ENCODE data around the gene TMEM147. TPM values are rescaled to one million over a fixed set of nuclear protein-coding genes. Genes with fewer than 3 reads are reported as not detected.
A peak's percentile ranks its signal among the peaks of the same experiment; 100 is the strongest.

TMEM147 gene
- total and polyA plus RNA-seq, 2 of the 4 experiments (the other 2 are of a cell fraction): 67.6 to 108 TPM

- Histone ChIP-seq H3K4me2 (ENCODE audit: low read depth, low read length) (no peak overlapping the region), H3K27ac (ENCODE audit: insufficient read depth, low read length) (no peak overlapping the region), H3K4ac (ENCODE audit: low read depth, low read length) (no peak overlapping the region), H2BK120ac (ENCODE audit: low read depth, low read length) (0 out of 2 replicates have a peak overlapping the region, but pooled peaks have one; percentile 38), H3K27me3 (ENCODE audit: control insufficient read depth, insufficient read depth, low read length) (peaks cover 16% of the 10 kb centered on the region; the same call in 1 of the 2 replicates), H3K4me3 (ENCODE audit: insufficient read depth, low read depth, low read length) (no peak overlapping the region), H2BK20ac (ENCODE audit: low read depth, low read length) (peak overlapping the region; percentile 59; the same call in 1 of the 2 replicates), H3K18ac (ENCODE audit: low read depth, low read length) (no peak overlapping the region), H4K5ac (ENCODE audit: low read depth, low read length) (no peak overlapping the region), H4K8ac (ENCODE audit: low read depth in 2 of 2, low read length in 2 of 2) (no peak overlapping the region), H2AFZ (replicated peaks; ENCODE audit: low read length, poor library complexity) (no peak overlapping the region), H3K9ac (ENCODE audit: low read depth, low read length) (no peak overlapping the region), H2AK9ac (replicated peaks; ENCODE audit: low read depth, low read length, poor library complexity) (no peak overlapping the region), H3K4me1 (ENCODE audit: control insufficient read depth, insufficient read depth, low read length) (peaks cover 12% of the 10 kb centered on the region), H3K23ac (ENCODE audit: low read depth, low read length) (no peak overlapping the region), H3K36me3 (ENCODE audit: control insufficient read depth, insufficient read depth, low read length) (no peaks in the 10 kb centered on the region), H3K9me3 (ENCODE audit: control insufficient read depth, insufficient read depth, low read length) (no peaks in the 10 kb centered on the region), H2BK15ac (ENCODE audit: low read depth, low read length) (peak overlapping the region; percentile 29; the same call in 1 of the 3 replicates), H4K91ac (ENCODE audit: insufficient read depth, low read depth, low read length) (no peak overlapping the region), H3K79me1 (ENCODE audit: low read depth in 1 of 2, low read length in 2 of 2) (0 out of 4 replicates have a peak, but pooled peaks cover 0 to 3% of the 10 kb centered on the region in 2 experiments), H3K9me1 (ENCODE audit: insufficient read depth, low read length) (peaks cover 16% of the 10 kb centered on the region), H2AK5ac (ENCODE audit: low read depth, low read length) (no peak overlapping the region), H4K20me1 (ENCODE audit: insufficient read depth, low read length) (no peaks in the 10 kb centered on the region), H3K56ac (ENCODE audit: extremely low read depth, insufficient read depth, low read length) (no peak overlapping the region), H3K14ac (replicated peaks; ENCODE audit: low read depth, low read length) (no peak overlapping the region), H2BK5ac (ENCODE audit: low read depth, low read length, poor library complexity, severe bottlenecking) (no peak overlapping the region)
- POLR2A ChIA-PET (ENCODE audit: unreplicated experiment): no interaction called here
- in situ Hi-C loops (cut with MboI; ENCODE audit: low sequenced_read_pairs) (no loop called here), dilution Hi-C loops (cut with HindIII; ENCODE audit: low sequenced_read_pairs, unreplicated experiment) (no loop called here), intact Hi-C loops (cut with micrococcal nuclease) (no loop called here)
- no TSS peak for BruUV-seq (replicated peaks)
- CTCF ChIA-PET: no interaction called here
- ATAC-seq (ENCODE audit: low read depth) (no peak), DNase-seq (no peak)
- TF ChIP-seq RCOR1 (IDR thresholded peaks at IDR 0.05; ENCODE audit: insufficient replicate concordance, low read length) (no peak), POLR2A (IDR thresholded peaks at IDR 0.05; ENCODE audit: low read depth, low read length) (no peak), CHD1 (IDR thresholded peaks at IDR 0.05; ENCODE audit: low read depth, low read length) (no peak), MAFK (IDR thresholded peaks at IDR 0.05; ENCODE audit: low read depth, low read length) (no peak), USF2 (IDR thresholded peaks at IDR 0.05; ENCODE audit: low read depth, low read length) (no peak), FOS (IDR thresholded peaks at IDR 0.05; ENCODE audit: low read depth, low read length) (no peak), RAD21 (IDR thresholded peaks at IDR 0.05; ENCODE audit: low read length) (no peak), ELK1 (IDR thresholded peaks at IDR 0.05; ENCODE audit: borderline replicate concordance, low read depth, low read length) (no peak), RFX5 (IDR thresholded peaks at IDR 0.05; ENCODE audit: low read depth, low read length) (no peak), MXI1 (IDR thresholded peaks at IDR 0.05; ENCODE audit: borderline replicate concordance, low read depth, low read length) (no peak)
- WGBS, 2 experiments (ENCODE audit: extremely low coverage in 2 of 2, insufficient read length in 1 of 2): no CpG with 5 or more reads among the region's 3 CpGs
Observed at GRCh38 chr19:35516310-35516709, 29.1 kb upstream of the TMEM147 start.
